ENCODE results near the gene TRO. TPM values are rescaled to one million over a fixed set of nuclear protein-coding genes. Genes with fewer than 3 reads are reported as not detected.

TRO gene
- total and polyA plus RNA-seq, 9 of the 15 experiments (the other 6 are each of a cell fraction or from before 2014, with no cell fraction given): 0.18 to 1.7 (median 0.41) TPM

DNA sequence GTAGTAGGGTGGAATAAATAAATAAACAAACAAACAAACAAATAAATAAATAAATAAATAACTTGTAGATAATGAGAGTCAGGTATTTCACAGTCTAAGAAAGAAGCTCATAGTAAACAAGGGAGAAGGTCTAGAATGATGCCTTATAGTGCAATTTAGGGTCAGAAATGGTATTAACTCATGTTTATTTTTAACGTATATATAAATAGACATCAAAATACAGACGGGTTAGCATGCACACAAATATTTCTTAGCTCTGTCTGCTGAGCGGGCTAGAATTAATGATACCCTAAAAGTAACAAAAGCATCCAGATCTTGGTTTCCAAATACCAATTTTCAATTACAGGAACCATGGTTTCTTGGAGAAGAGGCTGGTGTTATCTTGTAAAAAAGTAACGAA lies 56.8 kb downstream of the TRO start:
- no peak overlapping the region for H3K9ac ChIP-seq (ENCODE audit: insufficient read depth in 1 of 2, low read depth in 2 of 2, low read length in 2 of 2)
- CTCF ChIA-PET (ENCODE audit: low intra/inter-chr PET ratio): no interaction called here
- no peak for DNase-seq (ENCODE audit: extremely low read depth in 1 of 4, low spot score in 3 of 4)
- H3K9me1 ChIP-seq (ENCODE audit: control insufficient read depth, insufficient read depth, low read length): no peaks in the 10 kb centered on the region
- no peaks in the 10 kb centered on the region for H3K79me2 ChIP-seq (ENCODE audit: control insufficient read depth, insufficient read depth, low read length)
- no peaks in the 10 kb centered on the region for H4K20me1 ChIP-seq (replicated peaks; ENCODE audit: control insufficient read depth, insufficient read depth, low read length)
- no peaks in the 10 kb centered on the region for H3K4me1 ChIP-seq (replicated peaks in 1 of 2; ENCODE audit: control insufficient read depth in 2 of 2, insufficient read depth in 2 of 2, low read length in 2 of 2)
- FAIRE-seq: no peak
- H3K36me3 ChIP-seq (ENCODE audit: control insufficient read depth, insufficient read depth, low read length): no peaks in the 10 kb centered on the region
- intact Hi-C loops (cut with micrococcal nuclease) (no loop called here), in situ Hi-C loops (cut with MboI) (no loop called here)
- H3K27ac ChIP-seq (ENCODE audit: extremely low read depth, low read depth, low read length): no peak overlapping the region
- H3K27me3 ChIP-seq (ENCODE audit: control insufficient read depth in 2 of 2, insufficient read depth in 2 of 2, low read length in 2 of 2): no peaks in the 10 kb centered on the region
- no peak overlapping the region for H2AFZ ChIP-seq (ENCODE audit: low read depth, low read length)
- no peaks in the 10 kb centered on the region for H3K9me3 ChIP-seq (replicated peaks; ENCODE audit: control insufficient read depth, insufficient read depth, low read depth, low read length)
- POLR2A ChIA-PET: no interaction called here
- no peak for TF ChIP-seq SMAD4 (CRISPR knock-in tag; conservative IDR thresholded peaks at IDR 0.05)
- no peak for TF ChIP-seq XRCC3 (IDR thresholded peaks at IDR 0.05)
- no peak for TF ChIP-seq FOXJ3 (CRISPR knock-in tag; IDR thresholded peaks at IDR 0.05)
- TF ChIP-seq NCOR1 (IDR thresholded peaks at IDR 0.05): no peak
- TF ChIP-seq PRMT5 (CRISPR knock-in tag; IDR thresholded peaks at IDR 0.05): no peak
- TF ChIP-seq ZNF583 (CRISPR knock-in tag; IDR thresholded peaks at IDR 0.05): no peak
- no peak for TF ChIP-seq U2AF1 (optimal IDR thresholded peaks at IDR 0.05; ENCODE audit: low read depth, low read length)
- TF ChIP-seq THRA (IDR thresholded peaks at IDR 0.05): no peak
- TF ChIP-seq, protein P1, sequence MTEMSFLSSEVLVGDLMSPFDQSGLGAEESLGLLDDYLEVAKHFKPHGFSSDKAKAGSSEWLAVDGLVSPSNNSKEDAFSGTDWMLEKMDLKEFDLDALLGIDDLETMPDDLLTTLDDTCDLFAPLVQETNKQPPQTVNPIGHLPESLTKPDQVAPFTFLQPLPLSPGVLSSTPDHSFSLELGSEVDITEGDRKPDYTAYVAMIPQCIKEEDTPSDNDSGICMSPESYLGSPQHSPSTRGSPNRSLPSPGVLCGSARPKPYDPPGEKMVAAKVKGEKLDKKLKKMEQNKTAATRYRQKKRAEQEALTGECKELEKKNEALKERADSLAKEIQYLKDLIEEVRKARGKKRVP (CRISPR knock-in tag; IDR thresholded peaks at IDR 0.05): no peak
- TF ChIP-seq, protein P2, sequence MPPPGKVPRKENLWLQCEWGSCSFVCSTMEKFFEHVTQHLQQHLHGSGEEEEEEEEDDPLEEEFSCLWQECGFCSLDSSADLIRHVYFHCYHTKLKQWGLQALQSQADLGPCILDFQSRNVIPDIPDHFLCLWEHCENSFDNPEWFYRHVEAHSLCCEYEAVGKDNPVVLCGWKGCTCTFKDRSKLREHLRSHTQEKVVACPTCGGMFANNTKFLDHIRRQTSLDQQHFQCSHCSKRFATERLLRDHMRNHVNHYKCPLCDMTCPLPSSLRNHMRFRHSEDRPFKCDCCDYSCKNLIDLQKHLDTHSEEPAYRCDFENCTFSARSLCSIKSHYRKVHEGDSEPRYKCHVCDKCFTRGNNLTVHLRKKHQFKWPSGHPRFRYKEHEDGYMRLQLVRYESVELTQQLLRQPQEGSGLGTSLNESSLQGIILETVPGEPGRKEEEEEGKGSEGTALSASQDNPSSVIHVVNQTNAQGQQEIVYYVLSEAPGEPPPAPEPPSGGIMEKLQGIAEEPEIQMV (tag; conservative IDR thresholded peaks at IDR 0.05; ENCODE audit: low read depth): no peak
- no peak for TF ChIP-seq EP400 (IDR thresholded peaks at IDR 0.05)
- no peak for TF ChIP-seq CREB3L1 (IDR thresholded peaks at IDR 0.05; ENCODE audit: borderline replicate concordance, low read depth)
- TF ChIP-seq MECOM (CRISPR knock-in tag; IDR thresholded peaks at IDR 0.05): no peak
- no peak for TF ChIP-seq ZNF699 (CRISPR knock-in tag; IDR thresholded peaks at IDR 0.05; ENCODE audit: insufficient replicate concordance)
- TF ChIP-seq TCFL5 (CRISPR knock-in tag; conservative IDR thresholded peaks at IDR 0.05): no peak
- TF ChIP-seq CEBPG (CRISPR knock-in tag; IDR thresholded peaks at IDR 0.05): no peak
- no peak for TF ChIP-seq CEBPG (tag; conservative IDR thresholded peaks at IDR 0.05 in 1 of 2, IDR thresholded peaks at IDR 0.05 in 1 of 2)
- no peak for TF ChIP-seq PHF21A (IDR thresholded peaks at IDR 0.05; ENCODE audit: borderline replicate concordance, low read depth)
- TF ChIP-seq CBX3 (IDR thresholded peaks at IDR 0.05; ENCODE audit: borderline replicate concordance in 1 of 2, low read length in 2 of 2): no peak
- ATAC-seq: no peak
- H3K4me2 ChIP-seq (ENCODE audit: insufficient read depth, low read length): no peak overlapping the region
- H3K4me3 ChIP-seq: no peak overlapping the region
- WGBS (ENCODE audit: insufficient coverage, low coverage, missing lambda C conversion rate): 8% methylated on average over 4 of the region's 4 CpGs
- no TSS peak for BruUV-seq (replicated peaks)

All from K562 (cell line).